HEK293T (cell line): ENCODE data around the gene TMEM209.
A peak's percentile ranks its signal among the peaks of the same experiment; 100 is the strongest.

ENCODE experiments used
- CTCF ChIA-PET: fragments of 350-600 bp; formaldehyde crosslinking; extraction: SDS; loops from one replicate; lab custom pipeline; 2021; ENCODE audit warnings: antibody characterized with exemption, inconsistent platforms; lab: Yijun Ruan, JAX
- POLR2A ChIA-PET: fragments of 350-600 bp; formaldehyde crosslinking; extraction: SDS; loops from one replicate; lab custom pipeline; 2020; ENCODE audit warnings: antibody characterized with exemption, inconsistent platforms; lab: Yijun Ruan, JAX
- DNase-seq: peaks from one replicate; pipeline ENCODE4 v3.0.0; 2012; ENCODE audit warnings: mixed read lengths; ENCODE audit errors: extremely low spot score
- ARNT ChIP-seq: fragments of 450-650 bp; IDR thresholded peaks from 2 replicates; pipeline ENCODE4 v1.6.1; 2017; ENCODE audit warnings: mild to moderate bottlenecking
- BHLHE40 ChIP-seq: fragments of 450-650 bp; IDR thresholded peaks from 2 replicates; pipeline ENCODE4 v1.6.1; 2016; ENCODE audit warnings: mild to moderate bottlenecking, moderate library complexity, borderline replicate concordance
- CTBP1 ChIP-seq: fragments of 450-650 bp; IDR thresholded peaks from 2 replicates; pipeline ENCODE4 v1.6.1; 2016; ENCODE audit warnings: borderline replicate concordance
- ELF4 ChIP-seq: fragments of 450-650 bp; IDR thresholded peaks from 2 replicates; pipeline ENCODE4 v1.6.1; 2017; ENCODE audit warnings: antibody characterized with exemption
- FOXA1 ChIP-seq: fragments of 450-650 bp; IDR thresholded peaks from 2 replicates; pipeline ENCODE4 v1.6.1; 2016; ENCODE audit warnings: mild to moderate bottlenecking
- FOXK2 ChIP-seq: fragments of 450-650 bp; IDR thresholded peaks from 2 replicates; pipeline ENCODE4 v1.6.1; 2016; ENCODE audit warnings: mild to moderate bottlenecking
- FOXM1 ChIP-seq: fragments of 450-650 bp; IDR thresholded peaks from 2 replicates; pipeline ENCODE4 v1.6.1; 2017; ENCODE audit warnings: mild to moderate bottlenecking, borderline replicate concordance
- HDGF ChIP-seq: fragments of 450-650 bp; IDR thresholded peaks from 2 replicates; pipeline ENCODE4 v1.6.1; 2017; ENCODE audit warnings: antibody characterized with exemption, borderline replicate concordance
- L3MBTL2 ChIP-seq: fragments of 450-650 bp; conservative IDR thresholded peaks from 2 replicates; pipeline ENCODE4 v1.6.1; 2016; ENCODE audit warnings: mild to moderate bottlenecking
- LEF1 ChIP-seq: fragments of 450-650 bp; IDR thresholded peaks from 2 replicates; pipeline ENCODE4 v1.6.1; 2017; ENCODE audit warnings: mild to moderate bottlenecking, borderline replicate concordance
- NFRKB ChIP-seq: fragments of 450-650 bp; IDR thresholded peaks from 2 replicates; pipeline ENCODE4 v1.6.1; 2016; ENCODE audit warnings: mild to moderate bottlenecking, moderate library complexity
- PKNOX1 ChIP-seq: fragments of 450-650 bp; IDR thresholded peaks from 2 replicates; pipeline ENCODE4 v1.6.1; 2016
- SP1 ChIP-seq: fragments of 450-650 bp; IDR thresholded peaks from 2 replicates; pipeline ENCODE4 v1.6.1; 2017
- SUZ12 ChIP-seq: fragments of 450-650 bp; IDR thresholded peaks from 2 replicates; pipeline ENCODE4 v1.6.1; 2016; ENCODE audit warnings: mild to moderate bottlenecking
- TARDBP ChIP-seq: fragments of 450-650 bp; IDR thresholded peaks from 2 replicates; pipeline ENCODE4 v1.6.1; 2016
- ZNF384 ChIP-seq: fragments of 450-650 bp; IDR thresholded peaks from 2 replicates; pipeline ENCODE4 v1.6.1; 2016

The TMEM209 gene

GRCh38 chr7:130210181-130210935 is 5.2 kb upstream of the TMEM209 start:
- CTCF ChIA-PET = interaction anchor here (0.6 to 0.9 kb wide), 2 partner anchors 23 to 453 kb away, joined by 4 to 5 read pairs; no protein-coding TSS in a partner anchor
- DNase-seq = peak; percentile 16
- POLR2A ChIA-PET = no interaction called here
- TF ChIP-seq ARNT (no peak), PKNOX1 (no peak), SP1 (no peak), FOXK2 (no peak)

- ChIA-PET CTCF (no interaction called here), POLR2A (no interaction called here)
- TF ChIP-seq BHLHE40 (no peak), L3MBTL2 (no peak)
- DNase-seq = no peak
These were observed 3.3 kb upstream of the TMEM209 start for GRCh38 chr7:130208516-130208915.

- no peak for DNase-seq
- ChIA-PET POLR2A (no interaction called here), CTCF (no interaction called here)
- no peak for TF ChIP-seq TARDBP
- TF ChIP-seq LEF1 = no peak
- TF ChIP-seq SUZ12 = no peak
- TF ChIP-seq FOXK2 = no peak
- TF ChIP-seq CTBP1 = no peak
- no peak for TF ChIP-seq SP1
- no peak for TF ChIP-seq ELF4
- no peak for TF ChIP-seq HDGF
- TF ChIP-seq ZNF384 = no peak
These were observed 2.4 kb upstream of the TMEM209 start, which contains the start of gene SSMEM1 for GRCh38 chr7:130207642-130208041. SSMEM1 (plus strand) TSS chr7:130207860; CDS start chr7:130207911, 51 bp downstream.

GRCh38 chr7:130207033-130207432 is 1.8 kb upstream of the TMEM209 start:
- ChIA-PET POLR2A (no interaction called here), CTCF (no interaction called here)
- TF ChIP-seq CTBP1 = no peak
- no peak for TF ChIP-seq ZNF384
- no peak for TF ChIP-seq LEF1
- TF ChIP-seq SP1 = no peak
- TF ChIP-seq FOXM1 = no peak
- no peak for TF ChIP-seq HDGF
- TF ChIP-seq SUZ12 = no peak
- no peak for TF ChIP-seq ARNT
- TF ChIP-seq L3MBTL2 = no peak
- no peak for TF ChIP-seq PKNOX1
- no peak for TF ChIP-seq TARDBP
- TF ChIP-seq FOXA1 = no peak
- TF ChIP-seq FOXK2 = no peak
- no peak for TF ChIP-seq NFRKB
- TF ChIP-seq BHLHE40 = no peak
- TF ChIP-seq ELF4 = no peak

GRCh38 chr7:130201796-130202195 is 3.4 kb downstream of the TMEM209 start:
- POLR2A ChIA-PET = no interaction called here
- TF ChIP-seq PKNOX1 (no peak), ELF4 (no peak), FOXK2 (no peak), LEF1 (no peak), BHLHE40 (no peak), TARDBP (no peak), HDGF (no peak), ZNF384 (no peak), FOXA1 (no peak), L3MBTL2 (no peak), ARNT (no peak), FOXM1 (no peak), SUZ12 (no peak), NFRKB (no peak), CTBP1 (no peak), SP1 (no peak)
- CTCF ChIA-PET = no interaction called here
- DNase-seq = no peak

More at GRCh38 chr7:130207033-130207432, 1.8 kb upstream of the TMEM209 start:
- DNase-seq = no peak

- no peak for TF ChIP-seq FOXK2
- no peak for DNase-seq
- ChIA-PET POLR2A (no interaction called here), CTCF (no interaction called here)
These were observed 8.1 kb downstream of the TMEM209 start for GRCh38 chr7:130197094-130197493.

- POLR2A ChIA-PET = no interaction called here
- CTCF ChIA-PET = no interaction called here
- no peak for DNase-seq
- TF ChIP-seq HDGF (no peak), ZNF384 (no peak), SUZ12 (no peak), SP1 (no peak), LEF1 (no peak), ARNT (no peak), PKNOX1 (no peak), L3MBTL2 (no peak), ELF4 (no peak), TARDBP (no peak), FOXA1 (no peak), FOXM1 (no peak), BHLHE40 (no peak)
These were observed 8.7 kb downstream of the TMEM209 start for GRCh38 chr7:130196476-130196875.
